Measurements from ENCODE around the gene MLC1.
A peak's percentile ranks its signal among the peaks of the same experiment; 100 is the strongest.

MLC1 gene

DNA sequence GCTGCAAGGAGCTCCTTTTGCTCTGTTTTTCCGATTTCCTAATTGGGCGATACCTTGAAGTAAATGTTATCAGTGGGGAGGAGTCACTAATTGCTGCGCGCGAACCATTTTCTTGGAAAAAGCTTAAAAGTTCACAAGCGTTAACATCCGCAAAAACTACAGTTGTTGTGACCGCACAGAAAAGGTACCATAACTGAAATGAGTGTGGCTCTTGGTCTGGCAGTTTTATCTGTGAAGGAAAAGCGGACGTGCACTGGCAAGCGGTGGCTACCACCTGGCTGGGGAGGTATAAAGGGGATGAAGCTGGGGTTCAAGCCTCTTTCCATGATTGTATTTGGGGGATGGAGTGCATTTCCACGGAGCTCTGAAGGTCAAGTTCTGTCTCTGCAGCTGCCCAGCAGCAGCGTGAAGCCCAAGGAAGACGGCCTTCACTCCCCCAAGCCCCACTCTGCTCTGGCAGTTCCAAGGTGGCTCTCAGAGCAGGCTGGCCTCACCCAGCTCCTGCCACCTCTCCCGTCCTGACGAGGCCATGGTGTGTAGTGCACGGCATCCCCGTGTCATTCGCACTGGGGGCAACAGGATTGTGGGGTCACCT, 32.0 kb upstream of the MLC1 start:
- FAIRE-seq (no peak), DNase-seq (ENCODE audit: insufficient read length) (no peak)
- TF ChIP-seq POLR2A (IDR thresholded peaks at IDR 0.05; ENCODE audit: low read depth, low read length) = no peak
- TF ChIP-seq POLR2AphosphoS5 (IDR thresholded peaks at IDR 0.05; ENCODE audit: low read depth, low read length) = no peak
- no peak for TF ChIP-seq TAF1 (IDR thresholded peaks at IDR 0.05; ENCODE audit: borderline replicate concordance, low read depth, low read length)

GRCh38 chr22:50115693-50116092, 30.5 kb upstream of the MLC1 start:
- TF ChIP-seq POLR2A (IDR thresholded peaks at IDR 0.05; ENCODE audit: low read depth, low read length) (no peak), TAF1 (IDR thresholded peaks at IDR 0.05; ENCODE audit: borderline replicate concordance, low read depth, low read length) (no peak), POLR2AphosphoS5 (IDR thresholded peaks at IDR 0.05; ENCODE audit: low read depth, low read length) (no peak)
- FAIRE-seq = no peak
- DNase-seq (ENCODE audit: insufficient read length) = no peak

GRCh38 chr22:50114221-50115021, 29.2 kb upstream of the MLC1 start:
- TF ChIP-seq POLR2A (IDR thresholded peaks at IDR 0.05; ENCODE audit: low read depth, low read length) (no peak), POLR2AphosphoS5 (IDR thresholded peaks at IDR 0.05; ENCODE audit: low read depth, low read length) (no peak), TAF1 (IDR thresholded peaks at IDR 0.05; ENCODE audit: borderline replicate concordance, low read depth, low read length) (no peak)
- DNase-seq (ENCODE audit: insufficient read length) (no peak), FAIRE-seq (no peak)

DNA sequence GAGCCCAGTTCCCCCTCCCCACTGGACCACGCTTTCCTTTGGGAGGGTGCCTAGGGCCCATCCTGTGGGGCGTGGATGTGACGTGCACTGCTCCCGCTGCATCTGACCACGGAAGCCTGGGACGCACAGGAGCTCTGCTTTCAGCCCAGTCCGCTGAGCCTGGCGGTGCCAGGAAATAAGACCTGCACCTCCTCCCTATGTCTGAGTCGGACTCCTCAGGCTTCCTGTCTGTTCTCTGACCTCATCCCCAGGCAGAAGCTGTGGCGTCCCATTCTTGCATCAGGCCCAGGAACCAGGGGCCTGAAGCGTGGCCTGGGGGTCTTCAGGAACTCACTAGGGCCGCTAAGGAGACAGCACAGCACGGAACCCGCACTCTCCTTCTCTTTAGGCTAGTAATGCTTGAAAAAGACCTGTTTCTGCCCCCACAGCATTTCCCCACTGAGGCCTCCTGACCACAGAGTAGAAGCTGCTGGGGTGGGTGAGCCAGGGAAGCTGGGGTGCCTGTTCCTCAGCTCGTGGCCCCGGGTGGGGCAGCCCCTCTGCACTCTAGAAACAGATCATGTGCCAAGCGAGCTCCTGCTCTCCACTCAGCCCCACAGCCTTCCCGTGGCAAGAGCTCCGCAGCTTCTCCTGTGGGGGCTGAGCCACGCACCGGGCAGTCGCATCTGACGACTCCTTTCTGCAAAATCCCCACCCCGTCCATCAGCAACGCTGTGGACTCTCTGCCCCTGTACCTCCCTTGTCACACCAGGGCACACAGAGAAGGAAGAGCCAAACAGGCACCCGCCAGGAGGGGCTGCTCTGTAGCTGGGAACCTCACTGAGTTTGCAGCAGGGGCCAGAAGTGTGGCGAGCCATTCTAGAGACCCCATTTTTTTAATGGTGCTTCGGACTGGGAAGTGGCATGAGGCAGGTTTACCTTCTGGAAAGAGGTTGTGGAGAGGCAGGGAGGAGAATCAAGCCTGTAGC, 27.2 kb upstream of the MLC1 start:
- TF ChIP-seq POLR2A (IDR thresholded peaks at IDR 0.05; ENCODE audit: low read depth, low read length) = no peak
- no peak for TF ChIP-seq TAF1 (IDR thresholded peaks at IDR 0.05; ENCODE audit: borderline replicate concordance, low read depth, low read length)
- TF ChIP-seq POLR2AphosphoS5 (IDR thresholded peaks at IDR 0.05; ENCODE audit: low read depth, low read length) = no peak
- FAIRE-seq (no peak), DNase-seq (ENCODE audit: insufficient read length) (no peak)

DNA sequence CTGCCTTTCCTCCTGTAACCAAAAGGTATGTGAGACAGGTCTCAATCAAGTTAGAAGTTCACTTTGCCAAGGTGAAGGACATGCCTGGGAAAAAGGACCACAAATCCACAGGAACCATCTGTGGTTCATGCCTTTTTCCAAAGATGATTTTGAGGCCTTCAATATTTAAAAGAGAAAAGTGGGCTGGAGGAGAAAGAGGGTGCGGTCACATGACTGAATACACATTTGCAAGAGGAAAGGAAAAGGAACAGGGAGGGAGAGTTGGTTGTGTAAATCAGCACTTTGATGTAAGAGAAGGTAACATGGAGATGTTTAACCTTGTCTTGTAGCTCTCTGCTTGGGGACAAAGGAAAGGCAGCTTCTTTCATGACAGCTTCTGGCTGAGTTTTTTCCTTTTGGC, 25.8 kb upstream of the MLC1 start:
- TF ChIP-seq POLR2A (IDR thresholded peaks at IDR 0.05; ENCODE audit: low read depth, low read length) (no peak), TAF1 (IDR thresholded peaks at IDR 0.05; ENCODE audit: borderline replicate concordance, low read depth, low read length) (no peak), POLR2AphosphoS5 (IDR thresholded peaks at IDR 0.05; ENCODE audit: low read depth, low read length) (no peak)
- DNase-seq (ENCODE audit: insufficient read length) (no peak), FAIRE-seq (no peak)

DNA sequence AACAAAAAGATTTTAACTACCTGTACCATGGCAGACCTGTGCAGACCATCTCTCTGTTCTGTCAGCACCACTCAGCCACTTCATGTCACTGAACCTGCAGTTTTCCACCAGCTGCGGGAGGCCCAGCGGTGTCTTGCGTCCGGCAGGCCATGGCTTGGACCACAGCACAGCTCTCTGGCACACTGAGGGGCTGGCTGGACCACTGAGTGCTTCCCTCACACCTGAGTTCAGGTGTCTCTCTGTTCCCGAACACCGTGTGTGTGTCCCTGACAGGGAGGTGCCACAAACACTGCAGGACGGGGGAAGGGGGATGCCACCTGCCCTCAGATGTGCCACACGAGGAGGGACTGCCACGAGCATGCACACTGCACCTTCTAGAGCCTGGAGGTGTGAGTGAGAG, 22.3 kb upstream of the MLC1 start:
- FAIRE-seq (no peak), DNase-seq (ENCODE audit: insufficient read length) (no peak)
- TF ChIP-seq POLR2A (IDR thresholded peaks at IDR 0.05; ENCODE audit: low read depth, low read length) (no peak), TAF1 (IDR thresholded peaks at IDR 0.05; ENCODE audit: borderline replicate concordance, low read depth, low read length) (no peak), POLR2AphosphoS5 (IDR thresholded peaks at IDR 0.05; ENCODE audit: low read depth, low read length) (no peak)

DNA sequence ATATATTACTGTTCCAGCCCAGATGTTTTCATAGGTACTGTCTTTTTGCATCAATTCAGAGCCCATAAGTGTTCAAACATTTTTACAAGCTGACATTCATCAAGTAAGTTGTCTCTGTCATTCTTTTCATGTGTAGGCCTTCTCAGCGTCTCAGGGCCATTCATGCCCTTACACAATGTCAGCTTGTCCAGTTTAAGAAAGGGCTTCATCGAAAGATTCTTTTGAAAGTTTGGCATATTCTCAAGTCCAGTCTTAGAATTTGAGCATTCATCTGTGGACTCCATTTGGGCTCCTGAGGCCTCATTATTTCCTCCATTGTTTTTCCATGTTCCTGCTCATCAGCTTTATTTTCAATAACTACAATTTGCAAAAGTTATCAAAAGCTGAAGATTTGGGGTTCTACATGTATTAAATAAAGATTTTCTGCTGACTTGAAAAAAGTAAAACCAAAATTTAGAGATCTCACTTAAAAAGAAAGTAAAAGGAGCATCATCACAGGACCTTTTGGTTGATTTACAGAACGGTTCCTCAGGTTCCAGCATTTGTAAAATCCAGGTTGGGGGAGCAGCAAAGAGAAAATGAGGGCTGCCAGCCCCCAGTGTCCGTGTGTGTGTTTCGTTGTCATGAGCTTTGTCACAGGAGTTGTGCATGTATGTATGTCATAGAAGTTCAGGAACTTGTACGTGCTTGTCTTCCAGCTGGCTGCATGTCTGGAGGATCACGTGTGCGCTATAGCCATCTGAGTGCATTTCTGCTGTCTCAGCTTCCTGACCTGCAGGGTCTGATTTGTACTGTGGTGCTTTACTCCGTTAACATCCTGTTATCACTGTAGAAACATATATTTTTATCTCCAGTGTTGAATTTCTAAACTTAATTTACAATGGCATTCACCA, 20.2 kb upstream of the MLC1 start:
- TF ChIP-seq POLR2A (IDR thresholded peaks at IDR 0.05; ENCODE audit: low read depth, low read length) = no peak
- TF ChIP-seq POLR2AphosphoS5 (IDR thresholded peaks at IDR 0.05; ENCODE audit: low read depth, low read length) = no peak
- TF ChIP-seq TAF1 (IDR thresholded peaks at IDR 0.05; ENCODE audit: borderline replicate concordance, low read depth, low read length) = no peak
- DNase-seq (ENCODE audit: insufficient read length) (no peak), FAIRE-seq (peak; percentile 82)

- no peak for DNase-seq (ENCODE audit: insufficient read length)
- FAIRE-seq = no peak
- no peak for TF ChIP-seq POLR2A (IDR thresholded peaks at IDR 0.05; ENCODE audit: low read depth, low read length)
- TF ChIP-seq POLR2AphosphoS5 (IDR thresholded peaks at IDR 0.05; ENCODE audit: low read depth, low read length) = no peak
- TF ChIP-seq TAF1 (IDR thresholded peaks at IDR 0.05; ENCODE audit: borderline replicate concordance, low read depth, low read length) = no peak
Observed at GRCh38 chr22:50104141-50104544, 18.9 kb upstream of the MLC1 start.

GRCh38 chr22:50102946-50103345, 17.7 kb upstream of the MLC1 start:
- no peak for DNase-seq (ENCODE audit: insufficient read length)
- peak; percentile 66 for FAIRE-seq
- TF ChIP-seq POLR2AphosphoS5 (IDR thresholded peaks at IDR 0.05; ENCODE audit: low read depth, low read length) (no peak), TAF1 (IDR thresholded peaks at IDR 0.05; ENCODE audit: borderline replicate concordance, low read depth, low read length) (no peak), POLR2A (IDR thresholded peaks at IDR 0.05; ENCODE audit: low read depth, low read length) (no peak)

GRCh38 chr22:50101870-50102565, 16.8 kb upstream of the MLC1 start:
- DNase-seq (ENCODE audit: insufficient read length) (no peak), FAIRE-seq (peak; percentile 80)
- TF ChIP-seq POLR2A (IDR thresholded peaks at IDR 0.05; ENCODE audit: low read depth, low read length) (no peak), TAF1 (IDR thresholded peaks at IDR 0.05; ENCODE audit: borderline replicate concordance, low read depth, low read length) (no peak), POLR2AphosphoS5 (IDR thresholded peaks at IDR 0.05; ENCODE audit: low read depth, low read length) (no peak)

All from GM12892 (cell line).